Tibial artery (tissue), 4 donors: Measurements from ENCODE around the gene AHDC1.

ENCODE experiments used
- DNase-seq, 2 donors: peaks; one replicate each; pipeline ENCODE4 v3.0.0-alpha.2; 2019
- H3K27ac ChIP-seq, 2 donors: fragments of 200-600 bp; sonication (generic) in 1 of 2; 1 replicate in 1 of 2; 2 replicates in 1 of 2; pipeline ENCODE4 v1.5.1; 2018 to 2019; ENCODE audit warnings: mild to moderate bottlenecking in 1 of 2
- H3K27me3 ChIP-seq, 2 donors: fragments of 200-600 bp; sonication (generic) in 1 of 2; one replicate each; pipeline versions ENCODE4 v1.5.1 to v1.6.0; 2016 to 2019
- H3K36me3 ChIP-seq, 3 donors: fragments of 200-600 bp; sonication (generic) in 2 of 3; one replicate each; pipeline ENCODE4 v1.5.1; 2016 to 2019; ENCODE audit warnings: mild to moderate bottlenecking in 2 of 3
- H3K4me1 ChIP-seq, 4 donors: fragments of 200-600 bp; sonication (generic) in 2 of 4; 1 replicate in 3 of 4; 2 replicates in 1 of 4; pipeline ENCODE4 v1.5.1; 2016 to 2019
- H3K4me3 ChIP-seq, 2 donors: fragments of 200-600 bp; sonication (generic) in 1 of 2; 1 replicate in 1 of 2; 2 replicates in 1 of 2; pipeline ENCODE4 v1.5.1; 2018 to 2019; ENCODE audit warnings: mild to moderate bottlenecking in 2 of 2
- H3K9me3 ChIP-seq, 3 donors: fragments of 200-600 bp; sonication (generic) in 1 of 3; one replicate each; pipeline ENCODE4 v1.5.1; 2016 to 2019
- intact Hi-C: fragments of 100-400 bp; cut with DNase I; formaldehyde crosslinking; loops from one replicate; pipeline ENCODE4 v1.15.0; 2023; ENCODE audit warnings: low total_unique reads
- TF ChIP-seq, protein P1 (sequence below), 2 experiments: fragments of 200-600 bp in 1 of 2; fragments of 450-650 bp in 1 of 2; IDR thresholded peaks; one replicate each; pipeline ENCODE4 v1.5.1; 2017 to 2019; ENCODE audit warnings: antibody characterized with exemption in 2 of 2, mild to moderate bottlenecking in 1 of 2, moderate library complexity in 1 of 2

AHDC1 gene

DNA sequence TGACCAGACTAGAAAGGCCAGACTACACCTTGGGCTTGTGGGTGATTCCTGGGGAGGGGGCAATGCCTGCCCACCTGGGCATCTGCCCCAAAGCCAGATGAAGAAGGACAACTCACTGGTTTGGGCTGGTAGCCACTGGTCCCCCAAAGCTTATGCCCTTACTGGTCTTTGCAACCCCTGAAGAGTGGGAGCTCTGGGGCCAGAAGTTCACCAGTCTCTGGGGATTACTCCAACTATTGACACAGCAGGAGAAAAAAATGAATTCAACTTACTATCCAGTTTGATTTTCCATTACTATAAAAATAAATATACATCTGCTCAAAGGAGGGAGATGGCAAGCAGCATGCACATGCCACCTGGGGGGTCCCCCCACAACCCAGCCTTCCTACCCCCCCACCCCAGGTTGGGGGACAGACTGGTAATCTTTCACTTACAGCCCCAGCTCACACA is 2.6 kb downstream of the AHDC1 start:
- TF ChIP-seq, protein P1, sequence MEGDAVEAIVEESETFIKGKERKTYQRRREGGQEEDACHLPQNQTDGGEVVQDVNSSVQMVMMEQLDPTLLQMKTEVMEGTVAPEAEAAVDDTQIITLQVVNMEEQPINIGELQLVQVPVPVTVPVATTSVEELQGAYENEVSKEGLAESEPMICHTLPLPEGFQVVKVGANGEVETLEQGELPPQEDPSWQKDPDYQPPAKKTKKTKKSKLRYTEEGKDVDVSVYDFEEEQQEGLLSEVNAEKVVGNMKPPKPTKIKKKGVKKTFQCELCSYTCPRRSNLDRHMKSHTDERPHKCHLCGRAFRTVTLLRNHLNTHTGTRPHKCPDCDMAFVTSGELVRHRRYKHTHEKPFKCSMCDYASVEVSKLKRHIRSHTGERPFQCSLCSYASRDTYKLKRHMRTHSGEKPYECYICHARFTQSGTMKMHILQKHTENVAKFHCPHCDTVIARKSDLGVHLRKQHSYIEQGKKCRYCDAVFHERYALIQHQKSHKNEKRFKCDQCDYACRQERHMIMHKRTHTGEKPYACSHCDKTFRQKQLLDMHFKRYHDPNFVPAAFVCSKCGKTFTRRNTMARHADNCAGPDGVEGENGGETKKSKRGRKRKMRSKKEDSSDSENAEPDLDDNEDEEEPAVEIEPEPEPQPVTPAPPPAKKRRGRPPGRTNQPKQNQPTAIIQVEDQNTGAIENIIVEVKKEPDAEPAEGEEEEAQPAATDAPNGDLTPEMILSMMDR (IDR thresholded peaks at IDR 0.05) = no peak
- no peaks in the 10 kb centered on the region for H3K9me3 ChIP-seq
- peak overlapping the region; percentile 97 to 99 for H3K27ac ChIP-seq
- H3K4me1 ChIP-seq = peaks cover 6 to 67% (median 60%) of the 10 kb centered on the region in 4 donors
- intact Hi-C loops = loop anchor here (5.0 to 10.0 kb wide), 3 partner anchors 44 to 297 kb away; no protein-coding TSS in a partner anchor
- peak overlapping the region; percentile 93 to 99 for H3K4me3 ChIP-seq
- no peak for DNase-seq
- H3K27me3 ChIP-seq = no peaks in the 10 kb centered on the region
- no peaks in the 10 kb centered on the region for H3K36me3 ChIP-seq

DNA sequence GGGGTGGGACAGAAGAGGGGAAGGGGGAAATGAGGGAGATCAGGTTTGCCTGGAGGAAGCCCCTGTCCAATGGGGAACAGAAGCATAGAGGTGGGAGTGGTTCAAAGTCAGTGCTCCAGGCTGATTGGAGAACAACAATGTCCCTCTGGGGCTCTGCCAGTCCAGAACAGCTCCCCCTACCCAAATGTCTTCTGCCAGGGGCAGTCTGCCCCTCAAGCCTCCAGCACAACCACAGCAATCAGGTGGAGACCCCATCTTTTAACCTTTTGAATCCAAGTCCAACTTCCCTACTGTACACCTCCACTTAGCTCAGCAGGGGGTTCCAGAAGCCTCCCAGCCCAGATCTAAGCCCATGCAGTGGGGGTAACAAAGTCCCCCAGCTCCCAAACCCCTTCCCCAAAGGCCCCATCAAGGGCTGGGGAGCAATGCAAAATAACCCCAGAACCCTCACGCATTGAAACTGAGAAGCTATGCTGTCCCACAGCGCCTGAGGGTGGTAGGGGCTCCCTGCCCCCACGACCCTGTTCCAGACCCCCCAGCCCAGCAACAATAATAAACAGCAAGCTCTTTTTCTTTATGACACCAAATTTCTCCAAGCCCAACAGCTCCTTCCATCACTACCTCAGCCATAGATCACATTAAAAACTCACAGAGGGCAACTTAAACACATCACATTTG is 3.3 kb downstream of the AHDC1 start:
- no peaks in the 10 kb centered on the region for H3K9me3 ChIP-seq
- DNase-seq = no peak
- H3K4me1 ChIP-seq = peaks cover 9 to 70% (median 66%) of the 10 kb centered on the region in 4 donors
- intact Hi-C loops = loop anchor here (5.0 to 10.0 kb wide), 3 partner anchors 43 to 296 kb away; no protein-coding TSS in a partner anchor
- TF ChIP-seq, protein P1 (IDR thresholded peaks at IDR 0.05) = no peak
- peaks cover 0 to 5% (median 0%) of the 10 kb centered on the region in 3 donors for H3K36me3 ChIP-seq
- H3K4me3 ChIP-seq = peak overlapping the region; percentile 93 to 99
- H3K27ac ChIP-seq = peak overlapping the region; percentile 97 to 99
- no peaks in the 10 kb centered on the region for H3K27me3 ChIP-seq

DNA sequence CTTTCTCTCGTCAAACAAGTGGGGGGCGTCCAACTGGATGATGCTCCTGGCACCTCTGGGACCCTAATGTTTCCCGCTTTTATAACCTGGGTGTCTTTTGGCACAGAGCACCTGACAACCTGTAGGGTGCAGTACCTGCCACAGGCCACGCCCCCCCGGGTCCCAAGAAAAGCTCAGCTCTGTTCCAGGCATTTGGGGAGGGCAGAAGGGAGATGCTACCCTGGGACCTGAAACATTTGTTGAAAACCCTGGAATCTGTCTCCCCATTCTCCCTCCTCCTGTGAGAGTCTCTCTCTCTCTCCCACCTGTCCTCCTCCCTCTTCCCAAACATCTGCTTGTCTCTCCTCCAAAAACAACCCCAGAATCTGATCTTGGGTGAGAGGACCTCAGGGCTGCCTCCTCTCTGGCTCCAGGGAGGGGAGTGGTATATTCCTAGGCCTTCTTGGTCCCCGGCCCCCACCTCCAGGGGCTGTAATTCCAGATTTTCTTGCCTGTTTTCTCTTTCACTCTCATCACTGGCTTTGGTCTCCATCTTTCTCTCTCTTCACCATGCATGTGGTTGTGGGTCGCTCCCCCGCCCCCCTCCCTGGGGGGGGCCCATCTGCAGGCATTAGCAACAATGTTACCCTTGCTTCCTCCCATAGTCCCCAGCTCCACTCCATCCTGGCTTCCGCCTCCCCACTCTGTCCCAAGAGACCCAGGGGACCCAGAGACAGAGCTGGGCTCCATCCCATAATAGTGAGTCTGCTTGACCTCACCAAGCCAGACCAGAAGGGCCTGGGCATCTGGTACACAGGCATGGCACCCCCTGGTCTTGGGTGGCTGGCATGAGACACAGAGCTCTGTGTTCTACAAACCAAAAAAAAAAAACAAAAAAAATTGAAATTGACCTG is 4.1 kb downstream of the AHDC1 start:
- no peaks in the 10 kb centered on the region for H3K27me3 ChIP-seq
- peaks cover 9 to 78% (median 74%) of the 10 kb centered on the region in 4 donors for H3K4me1 ChIP-seq
- peaks cover 0 to 8% (median 0%) of the 10 kb centered on the region in 3 donors for H3K36me3 ChIP-seq
- intact Hi-C loops = loop anchor here (5.0 to 10.0 kb wide), 3 partner anchors 43 to 295 kb away; no protein-coding TSS in a partner anchor
- H3K4me3 ChIP-seq = peak overlapping the region; percentile 14 to 99
- no peak for DNase-seq
- TF ChIP-seq, protein P1 (IDR thresholded peaks at IDR 0.05) = no peak
- H3K27ac ChIP-seq = peak overlapping the region; percentile 97 to 99
- H3K9me3 ChIP-seq = no peaks in the 10 kb centered on the region

DNA sequence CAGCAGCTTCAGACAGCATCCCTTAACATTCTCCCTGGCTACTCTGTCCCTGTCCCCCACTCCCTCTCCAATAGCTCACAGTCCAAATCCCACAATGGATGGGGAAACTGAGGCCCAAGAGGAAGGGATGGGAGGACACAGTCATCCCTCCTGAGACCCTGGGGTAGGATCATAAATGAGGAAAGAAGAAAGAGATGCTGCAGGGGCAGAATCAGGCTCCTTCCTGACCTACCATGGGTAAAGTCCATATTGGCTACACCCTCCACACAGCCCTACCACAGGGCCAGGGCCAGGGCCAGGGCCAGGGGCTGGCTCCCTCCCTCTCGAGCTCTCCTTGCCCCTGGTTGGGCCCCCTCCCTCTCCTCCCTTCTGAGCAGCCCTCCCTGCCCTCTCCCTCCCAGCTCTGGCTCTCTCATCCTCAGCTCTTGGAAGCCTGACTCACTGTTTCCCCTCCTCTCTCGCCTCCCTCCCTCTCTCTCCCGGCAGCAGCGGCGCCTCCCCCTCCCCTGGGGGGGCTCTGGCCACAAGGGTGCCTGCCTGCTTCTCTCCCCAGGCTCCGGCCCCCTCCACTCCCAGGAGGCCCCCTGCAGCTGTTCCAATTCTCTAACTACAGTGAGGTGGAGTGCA is 4.9 kb downstream of the AHDC1 start:
- no peaks in the 10 kb centered on the region for H3K27me3 ChIP-seq
- no peaks in the 10 kb centered on the region for H3K9me3 ChIP-seq
- H3K27ac ChIP-seq = peak overlapping the region; percentile 97 to 99
- peaks cover 9 to 86% (median 78%) of the 10 kb centered on the region in 4 donors for H3K4me1 ChIP-seq
- H3K4me3 ChIP-seq = peak overlapping the region; percentile 14 to 99
- DNase-seq = peak; percentile 84 to 96
- H3K36me3 ChIP-seq = peaks cover 0 to 8% (median 0%) of the 10 kb centered on the region in 3 donors
- intact Hi-C loops = no loop called here
- TF ChIP-seq, protein P1 (IDR thresholded peaks at IDR 0.05) = no peak

DNA sequence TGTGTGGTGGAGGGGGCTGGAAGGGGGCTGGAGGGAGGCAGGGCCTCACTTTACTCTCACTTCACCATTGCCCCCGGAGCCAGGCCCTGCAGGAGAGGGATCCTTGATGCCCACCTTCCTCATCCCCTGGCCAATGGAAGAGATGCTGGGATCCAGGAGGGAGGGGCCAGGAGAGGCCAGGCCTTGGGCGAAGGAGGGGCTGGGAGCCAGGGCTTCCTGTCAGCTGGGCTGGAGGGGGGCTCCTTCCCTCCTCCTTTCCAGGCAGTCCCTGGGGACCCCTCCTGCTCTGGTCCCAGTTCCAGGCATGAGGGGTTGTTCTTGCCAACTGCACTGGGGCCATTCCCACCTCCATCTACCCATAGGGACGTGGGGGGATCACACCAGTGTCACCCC is 5.7 kb downstream of the AHDC1 start:
- Histone ChIP-seq H3K4me1 (peaks cover 9 to 93% (median 85%) of the 10 kb centered on the region in 4 donors), H3K9me3 (no peaks in the 10 kb centered on the region), H3K27ac (peak overlapping the region; percentile 97 to 99), H3K4me3 (peak overlapping the region; percentile 14 to 99), H3K27me3 (no peaks in the 10 kb centered on the region), H3K36me3 (peaks cover 0 to 8% (median 0%) of the 10 kb centered on the region in 3 donors)
- TF ChIP-seq, protein P1 (IDR thresholded peaks at IDR 0.05) = no peak
- DNase-seq = peak; percentile 62 to 92
- intact Hi-C loops = no loop called here
